ENCODE results near the gene RBM22. TPM values are rescaled to one million over a fixed set of nuclear protein-coding genes. Genes with fewer than 3 reads are reported as not detected.

The RBM22 gene
- total RNA-seq, 1 experiment from 2014 or later = 35.8 TPM

GRCh38 chr5:150672237-150672883, 28.5 kb downstream of the RBM22 start:
- DNase-seq (ENCODE audit: low spot score) = no peak

GRCh38 chr5:150671509-150672236, 29.2 kb downstream of the RBM22 start:
- no peak for DNase-seq (ENCODE audit: low spot score)

GRCh38 chr5:150670948-150671310, 29.9 kb downstream of the RBM22 start:
- DNase-seq (ENCODE audit: low spot score) = no peak

- DNase-seq (ENCODE audit: low spot score) = no peak
Measured at GRCh38 chr5:150670275-150670947, 30.5 kb downstream of the RBM22 start.

GRCh38 chr5:150665044-150665443, 35.8 kb downstream of the RBM22 start:
- no peak for DNase-seq (ENCODE audit: low spot score)

GRCh38 chr5:150663936-150664335, 36.9 kb downstream of the RBM22 start:
- DNase-seq (ENCODE audit: low spot score) = no peak

- DNase-seq (ENCODE audit: low spot score) = no peak
Measured at GRCh38 chr5:150662731-150663516, 37.9 kb downstream of the RBM22 start.

- no peak for DNase-seq (ENCODE audit: low spot score)
Measured at GRCh38 chr5:150661821-150662596, 38.9 kb downstream of the RBM22 start.

GRCh38 chr5:150661086-150661485, 39.8 kb downstream of the RBM22 start, which contains the start of gene MYOZ3:
MYOZ3 (plus strand) TSS chr5:150661251; CDS start chr5:150662942, 1,691 bp downstream.
- no peak for DNase-seq (ENCODE audit: low spot score)

- no peak for DNase-seq (ENCODE audit: low spot score)
Measured at GRCh38 chr5:150660108-150660831, 40.6 kb downstream of the RBM22 start.

- DNase-seq (ENCODE audit: low spot score) = no peak
Measured at GRCh38 chr5:150659360-150660107, 41.3 kb downstream of the RBM22 start.

- no peak for DNase-seq (ENCODE audit: low spot score)
Measured at GRCh38 chr5:150658699-150659265, 42.1 kb downstream of the RBM22 start.

GRCh38 chr5:150658121-150658520, 42.7 kb downstream of the RBM22 start:
- no peak for DNase-seq (ENCODE audit: low spot score)

GRCh38 chr5:150656191-150657132, 44.4 kb downstream of the RBM22 start:
- no peak for DNase-seq (ENCODE audit: low spot score)

- no peak for DNase-seq (ENCODE audit: low spot score)
Measured at GRCh38 chr5:150655221-150655620, 45.6 kb downstream of the RBM22 start.

GRCh38 chr5:150653762-150654556, 46.9 kb downstream of the RBM22 start:
- DNase-seq (ENCODE audit: low spot score) = no peak

- no peak for DNase-seq (ENCODE audit: low spot score)
Measured at GRCh38 chr5:150653145-150653761, 47.6 kb downstream of the RBM22 start.
